Natural killer cell (primary cell): ENCODE results near the gene MAEA. TPM values are rescaled to one million over a fixed set of nuclear protein-coding genes. Genes with fewer than 3 reads are reported as not detected.
A peak's percentile ranks its signal among the peaks of the same experiment; 100 is the strongest.

ENCODE experiments used
- ATAC-seq, 3 donors: fragments of 150-1000 bp in 2 of 3; fragments of 200-7000 bp in 1 of 3; cut with Tn5 transposase; 1 replicate in 1 of 3; 2 replicates in 2 of 3; pipeline ENCODE4 v1.10.0; 2021; ENCODE audit warnings: mild to moderate bottlenecking in 2 of 3, moderate library complexity in 2 of 3
- DNase-seq, 2 donors: peaks; one replicate each; pipeline versions ENCODE4 v3.0.0 to v3.0.0-alpha.2; 2013 to 2021; ENCODE audit warnings: mixed read lengths in 1 of 2
- H3K27ac ChIP-seq: one replicate; pipeline ENCODE4 v1.5.1; 2013; ENCODE audit warnings: mild to moderate bottlenecking, low read length
- H3K27me3 ChIP-seq: one replicate; pipeline ENCODE4 v1.6.1; 2013; ENCODE audit warnings: low read length; ENCODE audit not compliant: control insufficient read depth, insufficient read depth
- H3K36me3 ChIP-seq: one replicate; pipeline ENCODE4 v1.6.1; 2013; ENCODE audit warnings: low read length; ENCODE audit not compliant: control insufficient read depth, insufficient read depth
- H3K4me1 ChIP-seq: one replicate; pipeline ENCODE4 v1.6.1; 2013; ENCODE audit warnings: low read length; ENCODE audit not compliant: control insufficient read depth, insufficient read depth
- H3K4me3 ChIP-seq: one replicate; pipeline ENCODE4 v1.5.1; 2013; ENCODE audit warnings: low read length
- H3K9me3 ChIP-seq: one replicate; pipeline ENCODE4 v1.6.1; 2013; ENCODE audit warnings: low read length; ENCODE audit not compliant: control insufficient read depth, insufficient read depth
- H3K27ac Mint-ChIP-seq, 2 donors: one replicate each; pipeline ENCODE4 v1.8.0; 2022; ENCODE audit warnings: mild to moderate bottlenecking in 2 of 2, mixed read lengths in 2 of 2, moderate library complexity in 1 of 2
- H3K27me3 Mint-ChIP-seq, 2 donors: one replicate each; pipeline ENCODE4 v1.8.0; 2022; ENCODE audit warnings: low read depth in 2 of 2, mixed read lengths in 2 of 2
- H3K36me3 Mint-ChIP-seq: one replicate; pipeline ENCODE4 v1.8.0; 2022; ENCODE audit warnings: mixed read lengths
- H3K4me1 Mint-ChIP-seq, 2 donors: one replicate each; pipeline ENCODE4 v1.8.0; 2022; ENCODE audit warnings: mixed read lengths in 2 of 2
- H3K4me3 Mint-ChIP-seq: one replicate; pipeline ENCODE4 v1.8.0; 2022; ENCODE audit warnings: mild to moderate bottlenecking, moderate library complexity, mixed read lengths
- H3K9me3 Mint-ChIP-seq, 2 donors: one replicate each; pipeline ENCODE4 v1.8.0; 2022; ENCODE audit warnings: mixed read lengths in 2 of 2
- CTCF ChIP-seq: fragments of 200-600 bp; IDR thresholded peaks from one replicate; pipeline ENCODE4 v1.8.0; 2022; ENCODE audit warnings: antibody characterized with exemption
- WGBS: methylation state at CpG from one replicate; pipeline ENCODE4 v1.1.7; 2013; ENCODE audit warnings: missing lambda C conversion rate; ENCODE audit not compliant: insufficient coverage; 5-methylcytosine and 5-hydroxymethylcytosine counted together
- intact Hi-C: fragments of 100-400 bp; cut with micrococcal nuclease; formaldehyde crosslinking; loops from one replicate; pipeline ENCODE4 v1.14.2; 2022
- total RNA-seq, 4 donors: library from RNA; stranded (reverse); fragments of 120-200 nt in 1 of 4; gene quantifications; one replicate each; pipeline versions ENCODE4 v1.2.3 to v1.2.4, GENCODE V29; 2013 to 2022

Gene MAEA
- total RNA-seq: 10 to 100 TPM; 63.5 to 89.2 (median 64.0) TPM
- 45.5 TPM for total RNA-seq (2013)

- 1% methylated on average over 95 of the region's 95 CpGs for WGBS
- peak within 1 kb of the TSS; percentile 95 for H3K4me3 Mint-ChIP-seq
- intact Hi-C loops: loop anchor here (2.0 to 5.0 kb wide), 2 partner anchors 41 to 58 kb away; partner anchors contain the start of genes CTBP1 and UVSSA
- Histone ChIP-seq H3K27ac (peak within 1 kb of the TSS; percentile 87), H3K4me3 (peak within 1 kb of the TSS; percentile 65), H3K36me3 (peaks cover 6% of the 10 kb centered on the region), H3K9me3 (no peaks in the 10 kb centered on the region), H3K4me1 (peaks cover 38% of the 10 kb centered on the region), H3K27me3 (no peaks in the 10 kb centered on the region)
- H3K9me3 Mint-ChIP-seq: no peaks in the 10 kb centered on the region
- peak; percentile 97 to 98 for DNase-seq
- peak within 1 kb of the TSS; percentile 87 to 90 for H3K27ac Mint-ChIP-seq
- ATAC-seq: peak; percentile 94 to 99 (median 97)
- H3K4me1 Mint-ChIP-seq: peaks cover 24 to 38% of the 10 kb centered on the region in 2 donors
- no peaks in the 10 kb centered on the region for H3K27me3 Mint-ChIP-seq
- no peak for TF ChIP-seq CTCF
- no peaks in the 10 kb centered on the region for H3K36me3 Mint-ChIP-seq
These were observed at the start of gene MAEA for GRCh38 chr4:1289207-1290164. Gene MAEA (plus strand): TSS chr4:1289891. CDS start chr4:1289914, 23 bp downstream.

- intact Hi-C loops: no loop called here
- H3K27ac Mint-ChIP-seq: no peak overlapping the region
These were observed 49.8 kb upstream of the MAEA start for GRCh38 chr4:1239950-1240307.

GRCh38 chr4:1240721-1241465 is 48.8 kb upstream of the MAEA start:
- H3K9me3 Mint-ChIP-seq: no peaks in the 10 kb centered on the region
- TF ChIP-seq CTCF: no peak
- DNase-seq: no peak
- ATAC-seq: no peak
- peaks cover 41 to 45% of the 10 kb centered on the region in 2 donors for H3K4me1 Mint-ChIP-seq
- Histone ChIP-seq H3K9me3 (no peaks in the 10 kb centered on the region), H3K4me1 (peaks cover 43% of the 10 kb centered on the region), H3K4me3 (no peak overlapping the region), H3K27ac (no peak overlapping the region), H3K36me3 (peaks cover 35% of the 10 kb centered on the region), H3K27me3 (no peaks in the 10 kb centered on the region)
- H3K27me3 Mint-ChIP-seq: no peaks in the 10 kb centered on the region
- WGBS: 87% methylated on average over 37 of the region's 37 CpGs
- H3K4me3 Mint-ChIP-seq: no peak overlapping the region
- H3K27ac Mint-ChIP-seq: peak overlapping the region; percentile 13 to 54
- intact Hi-C loops: no loop called here
- no peaks in the 10 kb centered on the region for H3K36me3 Mint-ChIP-seq

More at GRCh38 chr4:1239950-1240307, 49.8 kb upstream of the MAEA start:
- ATAC-seq: no peak
- Histone ChIP-seq H3K4me3 (no peak overlapping the region), H3K27ac (no peak overlapping the region), H3K4me1 (peaks cover 33% of the 10 kb centered on the region), H3K9me3 (no peaks in the 10 kb centered on the region), H3K27me3 (no peaks in the 10 kb centered on the region), H3K36me3 (peaks cover 44% of the 10 kb centered on the region)
- no peak for DNase-seq
- Mint-ChIP-seq H3K9me3 (no peaks in the 10 kb centered on the region), H3K27me3 (no peaks in the 10 kb centered on the region), H3K4me1 (peaks cover 34 to 45% of the 10 kb centered on the region in 2 donors), H3K36me3 (no peaks in the 10 kb centered on the region), H3K4me3 (no peak overlapping the region)
- WGBS: 91% methylated on average over 16 of the region's 22 CpGs
- TF ChIP-seq CTCF: no peak
